ENCODE measurements around the gene ZNF764.
A peak's percentile ranks its signal among the peaks of the same experiment; 100 is the strongest.
"Not testable (repeated sequence)": the region's sequence is repeated elsewhere in the genome, so short reads cannot be mapped to it uniquely, and the experiment has no call there.

ZNF764 gene

DNA sequence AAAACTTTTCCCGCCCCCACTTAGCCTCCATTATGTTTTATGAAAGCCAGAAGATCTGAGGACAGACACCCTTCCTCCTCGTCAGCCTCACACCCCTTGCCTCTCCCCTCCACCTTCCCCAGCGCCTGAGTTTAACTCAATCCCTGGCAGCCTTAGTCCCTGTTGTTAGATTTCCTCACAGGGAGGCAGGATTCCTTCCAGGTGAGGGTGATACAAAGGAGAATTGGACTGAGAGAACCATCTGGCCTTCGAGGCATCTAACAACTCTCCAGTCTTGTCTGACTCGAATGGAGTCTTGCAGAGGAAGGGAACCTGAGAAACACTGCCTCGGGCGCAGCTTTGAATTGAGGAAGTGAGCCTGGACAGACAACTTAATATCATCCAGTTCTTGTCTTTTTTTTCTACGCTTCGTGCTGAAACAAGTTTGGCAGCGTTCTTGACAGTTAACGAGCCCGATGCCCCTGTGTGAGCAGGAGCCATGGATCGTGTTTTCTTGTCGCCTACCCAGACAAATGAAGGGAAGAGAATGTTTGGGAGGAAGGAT, 30.5 kb downstream of the ZNF764 start:
- peak; percentile 87 for DNase-seq (ENCODE audit: low read depth, low spot score)

DNA sequence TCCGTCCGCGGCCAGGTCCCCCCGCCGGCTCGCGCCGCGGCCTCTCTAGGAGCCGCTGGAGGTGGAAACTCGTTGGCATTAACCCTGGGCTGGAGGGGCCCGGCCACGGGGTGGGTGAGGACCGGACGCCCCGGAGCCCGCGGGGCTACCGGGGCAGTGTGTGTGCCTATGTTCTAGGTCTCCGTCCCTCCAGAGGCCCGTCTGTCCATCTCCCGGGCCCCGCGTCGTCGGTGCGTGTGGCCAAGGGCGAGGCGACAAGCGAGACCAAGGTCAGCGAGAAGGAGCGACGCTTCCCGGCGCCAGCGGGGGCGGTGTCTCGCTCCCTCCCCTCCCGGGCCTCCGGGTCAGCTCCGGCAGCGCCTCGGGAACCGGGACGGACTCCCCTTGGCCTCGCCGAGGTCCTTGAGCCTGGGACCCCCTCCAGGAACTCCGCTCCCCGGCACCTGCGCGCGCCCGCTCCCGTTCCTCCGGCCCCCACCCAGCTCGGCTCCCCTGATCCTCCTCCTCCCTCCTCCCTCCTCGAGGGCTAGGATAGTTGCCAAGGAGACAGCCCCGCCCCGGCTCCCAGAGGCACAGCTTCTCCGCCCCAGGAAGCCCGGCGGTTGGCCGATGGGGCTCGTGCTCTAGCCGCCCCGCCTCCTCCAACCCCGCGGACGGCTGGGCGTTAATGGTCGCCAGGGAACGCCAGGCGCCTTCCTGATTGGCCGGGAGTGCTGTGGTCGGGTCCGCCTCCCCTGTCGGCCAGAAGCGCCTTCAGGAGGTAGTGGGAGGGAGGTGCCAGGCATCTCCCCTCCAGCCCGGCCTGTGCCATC, 31.1 kb downstream of the ZNF764 start:
- peak; percentile 99 for DNase-seq (ENCODE audit: low read depth, low spot score)

DNA sequence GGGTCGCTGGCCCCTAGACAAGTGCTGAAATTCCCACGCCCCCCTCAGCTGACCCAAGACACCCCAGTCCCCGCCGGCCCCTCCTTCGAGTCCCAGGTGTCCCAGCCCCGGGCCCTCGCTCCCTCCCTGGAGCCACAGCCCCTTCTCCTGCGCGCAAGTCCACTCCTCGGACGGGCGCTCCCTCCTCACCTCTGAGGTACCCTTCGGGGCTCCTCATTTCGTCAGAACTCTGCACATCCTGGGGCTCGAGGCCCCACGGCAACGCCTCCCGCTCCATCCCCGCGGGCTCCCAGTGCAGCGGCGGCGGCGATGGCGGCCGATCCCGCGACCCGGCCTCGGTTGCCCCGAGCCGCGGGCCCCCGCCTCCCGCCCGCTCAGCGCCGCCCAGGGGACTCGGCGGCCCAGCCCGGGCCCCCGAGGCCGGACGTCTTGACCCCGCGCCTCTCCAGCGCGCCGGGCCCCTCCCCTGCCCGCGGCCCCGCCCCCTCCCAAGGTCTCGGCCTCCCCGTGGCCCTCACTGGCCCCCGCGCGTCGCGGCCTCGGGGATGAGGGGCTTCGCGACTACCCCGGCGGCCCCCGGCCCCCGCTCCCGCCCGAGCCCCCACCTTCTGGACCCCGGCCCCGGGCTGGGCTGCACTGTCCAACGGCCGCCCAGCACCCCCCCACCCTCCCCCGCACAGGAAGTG, 31.9 kb downstream of the ZNF764 start, which contains the start of gene ZNF768:
Gene ZNF768, minus strand, starts transcription at position 430 of the 686 bp plus-strand sequence. Its CDS starts 153 bp downstream, at position 277.
- peak; percentile 60 for DNase-seq (ENCODE audit: low read depth, low spot score)

DNA sequence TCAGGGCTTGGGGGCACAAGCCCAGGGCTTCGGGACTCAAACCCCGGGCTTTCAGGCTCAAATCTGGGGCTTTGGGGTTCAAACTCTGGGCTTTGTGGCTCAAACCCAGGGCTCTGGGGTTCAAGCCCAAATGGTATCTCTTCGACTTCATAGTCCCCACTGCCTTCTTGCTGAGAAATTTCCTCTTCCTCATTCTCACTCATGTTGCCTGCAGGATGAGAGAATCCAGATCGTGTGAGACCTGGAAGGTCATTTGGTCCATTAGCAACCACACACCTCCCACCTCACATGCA, 32.4 kb downstream of the ZNF764 start:
- DNase-seq (ENCODE audit: low read depth, low spot score): no peak

DNA sequence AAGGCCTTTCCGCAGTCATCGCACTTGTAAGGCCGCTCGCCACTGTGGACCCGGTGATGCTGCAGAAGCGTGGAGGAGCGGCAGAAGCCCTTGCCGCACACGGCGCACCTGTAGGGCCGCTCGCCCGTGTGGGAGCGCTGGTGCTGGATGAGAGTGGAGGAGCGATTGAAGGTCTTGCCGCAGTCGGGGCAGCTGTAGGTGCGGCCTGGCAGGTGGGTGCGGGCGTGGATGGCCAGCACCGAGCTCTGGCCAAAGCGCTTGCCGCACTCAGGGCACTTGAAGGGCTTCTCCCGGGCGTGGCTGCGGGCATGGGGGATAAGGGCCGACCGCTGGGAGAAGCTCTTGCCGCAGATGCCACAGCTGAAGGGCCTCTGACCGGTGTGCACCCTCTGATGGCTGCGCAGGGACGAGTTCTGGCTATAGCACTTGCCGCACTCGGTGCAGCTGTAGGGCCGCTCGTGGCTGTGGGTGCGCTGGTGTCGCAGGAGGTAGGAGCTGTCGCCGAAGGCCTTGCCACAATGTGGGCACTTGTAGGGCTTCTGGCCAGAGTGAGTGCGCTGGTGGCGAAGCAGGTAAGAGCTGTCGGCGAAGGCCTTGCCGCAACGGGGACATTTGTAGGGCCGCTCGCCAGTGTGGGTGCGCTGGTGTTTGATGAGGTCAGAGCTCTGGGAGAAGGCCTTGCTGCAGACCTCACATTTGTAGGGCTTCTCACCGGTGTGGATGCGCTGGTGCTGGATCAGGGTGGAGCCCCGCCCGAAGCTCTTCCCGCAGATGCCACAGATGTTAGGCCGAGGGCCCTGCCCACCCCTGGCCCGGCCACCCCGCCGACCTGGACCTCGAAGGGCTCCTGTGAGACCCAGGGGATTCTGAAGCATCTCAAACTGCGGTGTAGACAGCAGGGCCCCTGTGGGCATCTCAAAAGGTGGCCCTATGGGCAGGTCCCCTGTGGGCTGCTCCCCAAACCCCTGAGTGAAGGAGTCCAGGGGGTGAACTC, 33.3 kb downstream of the ZNF764 start:
- DNase-seq (ENCODE audit: low read depth, low spot score): no peak

DNA sequence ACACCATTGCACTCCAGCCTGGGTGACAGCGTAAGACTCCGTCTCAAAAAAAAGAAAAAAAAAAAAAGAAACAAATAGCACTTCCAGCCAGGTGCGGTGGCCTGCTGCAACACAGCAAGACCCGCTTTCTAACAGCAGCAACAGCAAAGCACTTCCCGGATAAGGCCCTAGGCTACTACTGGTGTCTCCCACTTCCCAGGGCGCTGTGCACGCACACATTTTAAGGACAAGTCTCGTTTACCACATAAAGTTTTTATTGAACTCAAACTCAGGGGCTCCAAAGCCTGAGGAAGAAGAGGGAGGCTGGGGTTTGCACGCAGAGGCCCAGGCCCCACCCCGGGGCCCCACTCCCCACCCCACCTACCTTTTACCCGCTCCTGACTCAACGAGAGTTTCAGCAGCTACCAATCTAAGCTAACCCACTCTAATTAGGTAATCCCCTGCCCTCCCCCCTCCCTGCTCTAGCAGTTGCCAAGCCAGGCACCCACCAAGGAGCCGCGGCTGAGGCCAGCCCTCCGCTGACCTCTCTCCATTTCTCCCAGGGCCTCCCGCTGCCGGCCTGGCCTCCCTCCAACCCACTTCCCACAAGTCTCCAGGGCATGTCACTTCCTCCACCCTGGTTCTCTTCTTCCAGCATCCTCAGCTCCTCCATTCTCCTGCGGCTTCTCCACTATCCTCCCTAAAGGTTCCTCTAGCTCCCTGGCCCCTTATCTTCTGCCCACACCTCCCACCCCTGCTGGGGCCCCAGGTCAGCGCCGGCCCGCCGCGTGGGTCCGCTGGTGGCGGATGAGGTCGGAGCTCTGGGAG, 34.2 kb downstream of the ZNF764 start:
- DNase-seq (ENCODE audit: low read depth, low spot score): no peak

DNA sequence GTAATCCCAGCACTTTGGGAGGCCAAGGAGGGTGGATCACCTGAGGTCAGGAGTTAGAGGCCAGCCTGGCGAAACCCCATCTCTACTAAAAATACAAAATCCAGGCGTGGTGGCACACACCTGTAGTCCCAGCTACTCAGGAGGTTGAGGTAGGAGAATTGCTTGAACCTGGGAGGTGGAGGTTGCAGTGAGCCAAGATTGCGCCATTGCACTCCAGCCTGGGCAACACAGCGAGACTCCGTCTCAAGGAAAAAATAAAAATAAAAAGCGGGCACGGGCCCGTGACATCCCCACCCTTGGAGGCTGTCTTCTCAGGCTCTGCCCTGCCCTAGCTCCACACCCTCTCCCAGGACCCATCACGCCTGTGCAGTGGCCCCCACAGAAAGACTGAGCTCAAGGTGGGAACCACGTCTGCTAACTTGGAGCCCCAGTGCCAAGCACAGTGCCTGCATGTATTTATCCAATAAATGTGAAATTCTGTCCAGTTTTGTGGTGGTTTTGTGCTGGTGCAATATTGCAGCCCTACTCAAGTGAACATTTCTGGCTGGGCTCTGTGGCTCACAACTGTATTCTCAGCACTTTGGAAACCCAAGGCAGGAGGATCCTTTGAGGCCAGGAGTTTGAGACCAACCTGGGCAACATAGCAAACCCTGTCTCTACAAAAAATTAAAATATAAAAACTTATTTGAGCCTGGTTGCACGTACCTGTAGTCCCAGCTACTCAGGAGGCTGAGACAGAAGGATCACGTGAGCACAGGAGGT, 35.3 kb downstream of the ZNF764 start:
- not testable (repeated sequence) for DNase-seq (ENCODE audit: low read depth, low spot score)

DNA sequence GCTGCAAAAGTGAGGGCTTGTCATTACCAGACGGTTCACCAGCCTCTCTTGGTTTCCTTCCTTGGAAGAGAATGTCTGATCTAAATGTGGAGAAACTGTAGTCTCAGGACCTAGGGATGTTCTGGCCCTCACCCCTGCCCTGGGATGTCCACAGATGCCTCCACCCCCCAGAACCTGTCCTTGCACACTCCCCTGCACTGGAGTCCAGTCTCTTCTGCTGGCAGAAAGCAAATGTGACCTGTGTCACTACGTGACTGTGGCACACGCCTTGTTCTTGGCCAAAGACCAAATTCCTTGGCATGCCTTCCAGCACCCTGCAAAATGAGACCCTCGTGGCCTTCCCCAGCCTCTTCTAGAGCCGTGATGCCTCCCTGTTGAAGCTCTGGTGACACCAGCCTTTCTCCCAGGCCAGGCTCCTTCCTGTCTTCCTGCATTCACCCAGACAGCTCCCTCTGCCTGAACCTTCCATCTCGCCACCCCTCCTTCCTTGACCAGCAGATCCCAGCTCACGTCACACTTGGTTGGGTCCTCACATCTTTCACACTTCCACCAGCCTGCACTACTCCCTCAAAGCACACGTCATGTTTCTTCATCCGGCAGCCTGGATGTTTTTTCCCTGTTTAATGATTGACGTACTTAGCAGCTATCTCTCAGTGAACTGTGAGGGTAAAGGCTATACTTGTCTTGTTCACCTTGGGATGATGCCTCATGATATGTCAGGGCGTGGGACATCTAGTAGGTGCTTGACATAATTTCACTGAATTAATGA, 36.1 kb downstream of the ZNF764 start:
- no peak for DNase-seq (ENCODE audit: low read depth, low spot score)

DNA sequence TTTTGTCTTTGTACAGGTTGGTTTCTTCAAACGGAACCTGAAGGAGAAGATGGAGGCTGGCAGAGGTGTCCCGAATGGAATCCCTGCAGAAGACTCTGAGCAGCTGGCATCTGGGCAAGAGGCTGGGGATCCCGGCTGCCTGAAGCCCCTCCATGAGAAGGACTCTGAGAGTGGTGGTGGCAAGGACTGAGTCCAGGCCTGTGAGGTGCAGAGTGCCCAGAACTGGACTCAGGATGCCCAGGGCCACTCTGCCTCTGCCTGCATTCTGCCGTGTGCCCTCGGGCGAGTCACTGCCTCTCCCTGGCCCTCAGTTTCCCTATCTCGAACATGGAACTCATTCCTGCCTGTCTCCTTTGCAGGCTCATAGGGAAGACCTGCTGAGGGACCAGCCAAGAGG, 36.7 kb downstream of the ZNF764 start:
- no peak for DNase-seq (ENCODE audit: low read depth, low spot score)

DNA sequence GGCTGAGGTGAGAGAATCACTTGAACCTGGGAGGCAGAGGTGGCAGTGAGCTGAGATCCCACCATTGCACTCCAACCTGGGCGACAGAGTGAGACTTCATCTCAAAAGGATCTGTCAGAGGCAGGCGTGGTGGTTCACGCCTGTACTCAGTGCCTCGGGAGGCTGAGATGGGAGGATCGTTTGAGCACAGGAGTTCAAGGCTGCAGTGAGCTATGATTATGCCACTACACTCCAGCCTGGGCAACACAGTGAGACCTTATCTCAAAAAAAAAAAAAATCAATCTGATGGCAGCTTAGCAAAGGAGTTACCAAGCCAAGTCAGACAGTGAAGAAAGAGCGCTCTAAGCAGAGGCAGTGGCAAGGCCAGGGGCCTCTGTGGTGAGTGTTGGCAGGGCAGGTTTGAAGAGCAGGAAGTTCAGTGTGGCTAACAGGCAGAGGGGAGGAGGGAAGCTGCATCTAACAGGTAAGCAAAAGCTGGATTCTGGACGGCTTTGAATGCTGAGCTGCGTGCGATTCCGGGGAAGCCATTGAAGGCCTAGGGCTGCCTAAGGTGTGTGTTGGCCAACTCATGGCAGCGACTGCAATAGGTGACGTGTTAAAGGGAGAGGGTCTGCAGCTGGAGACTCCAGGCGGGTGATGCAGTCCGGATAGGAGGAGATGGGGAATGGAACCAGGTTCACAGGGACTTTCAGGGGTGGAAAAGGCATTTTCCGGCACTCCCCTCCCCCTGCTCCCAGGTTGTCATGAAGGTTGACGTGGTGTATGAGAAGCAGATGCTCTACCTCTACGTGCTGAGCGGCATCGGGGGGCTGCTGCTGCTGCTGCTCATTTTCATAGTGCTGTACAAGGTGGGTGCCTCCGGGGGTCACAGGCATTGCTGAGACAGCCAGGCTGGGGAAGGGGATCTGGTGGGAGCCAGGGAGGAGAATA, 38.8 kb downstream of the ZNF764 start:
- DNase-seq (ENCODE audit: low read depth, low spot score): no peak

DNA sequence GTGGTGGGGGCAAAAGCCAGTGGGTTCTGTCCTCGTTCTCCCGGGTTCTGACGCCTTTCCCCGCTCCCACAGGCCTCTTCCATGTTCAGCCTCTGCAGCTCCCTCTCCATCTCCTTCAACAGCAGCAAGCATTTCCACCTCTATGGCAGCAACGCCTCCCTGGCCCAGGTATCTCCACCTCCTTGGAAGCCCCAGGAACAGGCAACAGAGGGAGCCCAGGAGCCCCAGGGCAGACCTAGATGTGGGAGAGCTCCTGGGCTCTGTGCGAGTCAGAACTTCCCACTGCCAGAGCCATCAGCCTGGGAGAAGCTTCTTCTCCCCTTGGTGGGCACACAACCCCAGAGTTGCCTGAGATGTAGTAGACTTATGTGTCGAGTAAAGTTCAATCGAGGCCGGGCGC, 39.6 kb downstream of the ZNF764 start:
- no peak for DNase-seq (ENCODE audit: low read depth, low spot score)

DNA sequence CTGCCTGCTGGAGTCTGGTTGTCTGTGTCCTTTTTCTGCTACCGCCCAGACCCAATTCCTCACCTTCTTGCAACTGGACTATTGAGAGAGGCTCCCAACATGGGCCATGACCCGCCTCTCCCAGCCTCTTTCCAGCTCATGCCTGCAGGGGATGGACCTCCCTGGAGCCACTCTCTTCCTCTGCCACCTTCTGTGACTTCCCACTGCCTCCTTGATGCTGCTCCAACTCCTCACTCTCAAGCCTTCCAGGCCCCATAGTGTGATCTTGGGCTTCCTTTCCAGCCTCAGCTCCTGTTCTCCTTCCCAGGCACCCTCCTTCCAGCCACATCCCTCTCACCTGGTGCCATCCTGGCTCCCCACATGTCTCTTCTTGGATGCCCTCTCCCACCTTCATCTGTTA, 42.9 kb downstream of the ZNF764 start:
- no peak for DNase-seq (ENCODE audit: low read depth, low spot score)

DNA sequence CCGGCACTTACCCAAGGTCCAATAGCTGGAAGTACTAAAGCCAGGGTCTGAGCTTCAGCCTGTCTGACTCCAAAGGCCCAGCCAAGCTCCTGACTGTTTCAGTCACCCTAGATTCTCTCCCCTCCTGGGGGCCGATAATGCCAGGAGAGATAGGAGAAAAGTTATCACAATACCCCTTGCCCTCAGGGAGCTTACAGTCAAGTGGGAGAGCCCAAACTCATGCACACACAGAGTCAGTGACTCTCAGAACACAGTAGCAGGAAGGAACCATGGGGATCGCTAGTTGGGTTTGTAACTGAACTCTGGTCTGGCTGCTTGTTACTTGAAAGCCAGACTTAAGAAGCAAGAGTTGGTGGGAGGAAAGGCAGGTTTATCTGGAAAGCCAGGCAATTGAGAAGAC, 46.7 kb downstream of the ZNF764 start:
- DNase-seq (ENCODE audit: low read depth, low spot score): no peak

DNA sequence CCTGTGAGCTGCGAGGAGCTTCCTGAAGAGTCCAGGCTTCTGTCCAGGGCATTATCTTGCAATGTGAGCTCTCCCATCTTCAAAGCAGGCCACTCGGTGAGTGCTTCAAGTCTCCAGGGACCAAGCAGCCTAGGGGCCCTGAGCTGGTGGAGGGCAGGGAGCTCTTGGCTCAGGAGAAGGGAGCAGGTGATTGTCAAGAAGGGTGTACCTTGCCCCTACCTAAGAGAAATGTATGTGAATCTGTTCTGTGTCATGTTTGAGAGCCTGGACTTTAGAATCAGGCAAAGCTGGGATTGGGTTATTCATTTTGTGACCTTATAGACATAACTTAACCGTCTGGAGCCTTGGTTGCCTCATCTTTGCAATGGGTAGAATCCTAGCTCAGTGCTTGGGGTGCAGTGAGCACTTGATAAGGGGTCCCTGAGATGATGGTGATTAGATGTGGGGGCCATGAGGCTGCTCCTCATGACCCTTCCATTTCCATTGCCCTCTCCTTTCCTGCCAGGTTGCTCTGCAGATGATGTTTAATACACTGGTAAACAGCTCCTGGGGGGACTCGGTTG, 47.7 kb downstream of the ZNF764 start:
- no peak for DNase-seq (ENCODE audit: low read depth, low spot score)

DNA sequence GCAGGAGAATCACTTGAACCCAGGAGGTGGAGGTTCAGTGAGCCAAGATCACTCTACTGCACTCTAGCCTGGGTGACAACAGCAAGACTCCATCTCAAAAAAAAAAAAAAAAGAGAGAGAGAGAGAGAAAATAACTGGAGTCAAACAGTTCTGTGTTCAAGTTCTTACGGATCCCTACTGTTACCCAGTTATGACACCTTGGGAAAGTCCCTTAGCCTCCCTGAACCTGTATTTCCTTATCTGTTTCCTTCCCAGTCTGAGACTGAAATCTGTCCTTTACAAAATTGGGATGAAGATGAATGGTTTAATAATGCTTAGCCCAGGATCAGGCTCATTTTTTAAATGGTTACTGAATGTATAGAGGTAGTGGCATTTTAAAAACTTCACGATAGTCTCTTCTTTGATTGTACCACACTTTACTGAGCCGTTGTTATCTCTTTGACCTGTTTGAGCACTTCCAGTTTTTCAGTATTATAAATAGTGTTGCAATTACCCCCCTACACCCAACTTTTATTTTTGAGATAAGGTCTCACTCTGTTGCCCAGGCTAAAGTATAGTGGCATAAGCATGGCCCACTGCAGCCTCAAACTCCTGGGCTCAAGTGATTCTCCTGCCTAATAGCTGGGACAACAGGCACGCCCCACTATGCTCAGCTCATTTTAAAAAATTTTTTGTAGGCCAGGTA, 49.0 kb downstream of the ZNF764 start:
- DNase-seq (ENCODE audit: low read depth, low spot score): no peak

All from ELF-1 (cell line).